MM.1S (cell line): ENCODE results near the gene MAML1.

Experiments used
- DNase-seq: peaks from one replicate; pipeline ENCODE4 v3.0.0-alpha.2; 2015
- H2AFZ ChIP-seq: fragments of 300-600 bp; sonication (generic); 2 replicates; pipeline ENCODE4 v1.6.0; 2016; ENCODE audit warnings: antibody characterized with exemption, low read length
- H3F3A ChIP-seq: fragments of 300-600 bp; sonication (generic); 2 replicates; pipeline ENCODE4 v1.6.1; 2016; ENCODE audit warnings: mild to moderate bottlenecking, antibody characterized with exemption, low read length, moderate library complexity, mixed read lengths; ENCODE audit not compliant: insufficient read depth
- H3K27ac ChIP-seq: fragments of 300-600 bp; sonication (generic); 2 replicates; pipeline ENCODE4 v1.5.1; 2016; ENCODE audit warnings: mild to moderate bottlenecking, low read length
- H3K27me3 ChIP-seq: fragments of 300-600 bp; sonication (generic); replicated peaks from 2 replicates; pipeline ENCODE4 v1.6.0; 2016; ENCODE audit warnings: low read length; ENCODE audit not compliant: insufficient read depth
- H3K36me3 ChIP-seq: fragments of 300-600 bp; sonication (generic); replicated peaks from 2 replicates; pipeline ENCODE4 v1.6.1; 2016; ENCODE audit warnings: mild to moderate bottlenecking, low read length, mixed read lengths; ENCODE audit not compliant: insufficient read depth
- H3K4me1 ChIP-seq: fragments of 300-600 bp; sonication (generic); 2 replicates; pipeline ENCODE4 v1.6.1; 2016; ENCODE audit warnings: low read length, mixed read lengths
- H3K4me2 ChIP-seq: fragments of 300-600 bp; sonication (generic); 2 replicates; pipeline ENCODE4 v1.6.0; 2016; ENCODE audit warnings: low read depth, low read length
- H3K4me3 ChIP-seq: fragments of 300-600 bp; sonication (generic); 2 replicates; pipeline ENCODE4 v1.5.1; 2016; ENCODE audit warnings: low read length, mixed read lengths
- H3K79me2 ChIP-seq: fragments of 300-600 bp; sonication (generic); 2 replicates; pipeline ENCODE4 v1.6.1; 2016; ENCODE audit warnings: mixed run types, low read length, mixed read lengths
- H3K9ac ChIP-seq: fragments of 300-600 bp; sonication (generic); 2 replicates; pipeline ENCODE4 v1.6.1; 2016; ENCODE audit warnings: low read length, mixed read lengths
- H3K9me2 ChIP-seq: fragments of 300-600 bp; sonication (generic); replicated peaks from 2 replicates; pipeline ENCODE4 v1.6.1; 2016; ENCODE audit warnings: mild to moderate bottlenecking, low read length, mixed read lengths; ENCODE audit not compliant: insufficient read depth
- H3K9me3 ChIP-seq: fragments of 300-600 bp; sonication (generic); replicated peaks from 2 replicates; pipeline ENCODE4 v1.6.1; 2016; ENCODE audit warnings: mild to moderate bottlenecking, low read length, mixed read lengths; ENCODE audit not compliant: insufficient read depth
- H4K20me1 ChIP-seq: fragments of 300-600 bp; sonication (generic); 2 replicates; pipeline ENCODE4 v1.6.1; 2016; ENCODE audit warnings: mild to moderate bottlenecking, low read length, moderate library complexity, mixed read lengths; ENCODE audit not compliant: insufficient read depth
- CTCF ChIP-seq: fragments of 300-600 bp; sonication (generic); IDR thresholded peaks from 2 replicates; pipeline ENCODE4 v1.5.1; 2016; ENCODE audit warnings: antibody characterized with exemption, low read length, mixed read lengths
- EZH2 ChIP-seq: fragments of 300-600 bp; sonication (generic); optimal IDR thresholded peaks from 2 replicates; pipeline ENCODE3; 2017; ENCODE audit warnings: low read depth, mild to moderate bottlenecking, antibody characterized with exemption, low read length, mixed read lengths
- EZH2phosphoT487 ChIP-seq: fragments of 300-600 bp; sonication (generic); IDR thresholded peaks from 2 replicates; pipeline ENCODE4 v1.6.1; 2018; ENCODE audit warnings: antibody characterized with exemption, low read length

Gene MAML1

GRCh38 chr5:179758955-179759354 is 26.3 kb downstream of the MAML1 start:
- Histone ChIP-seq H3K27me3 (no peaks in the 10 kb centered on the region), H3K4me3 (no peak overlapping the region), H3K4me2 (no peak overlapping the region), H3F3A (peaks cover 15% of the 10 kb centered on the region), H3K9me2 (no peaks in the 10 kb centered on the region), H3K9me3 (no peaks in the 10 kb centered on the region), H3K79me2 (peaks cover 97% of the 10 kb centered on the region), H2AFZ (no peak overlapping the region), H3K36me3 (no peaks in the 10 kb centered on the region), H3K9ac (no peak overlapping the region), H3K4me1 (peaks cover 20% of the 10 kb centered on the region; the same call in 1 of the 2 replicates), H4K20me1 (peaks cover 23% of the 10 kb centered on the region), H3K27ac (no peak overlapping the region)
- DNase-seq = no peak
- TF ChIP-seq EZH2 = no peak
- TF ChIP-seq EZH2phosphoT487 = no peak
- TF ChIP-seq CTCF = no peak

GRCh38 chr5:179759581-179760551 is 27.2 kb downstream of the MAML1 start:
- Histone ChIP-seq H3K27me3 (no peaks in the 10 kb centered on the region), H3K4me2 (no peak overlapping the region), H2AFZ (no peak overlapping the region), H3K9ac (no peak overlapping the region), H3K4me1 (peaks cover 20% of the 10 kb centered on the region; the same call in 1 of the 2 replicates), H3K79me2 (peaks cover 91% of the 10 kb centered on the region), H4K20me1 (peaks cover 16% of the 10 kb centered on the region), H3K27ac (no peak overlapping the region), H3F3A (peaks cover 15% of the 10 kb centered on the region), H3K36me3 (no peaks in the 10 kb centered on the region), H3K9me3 (no peaks in the 10 kb centered on the region), H3K4me3 (no peak overlapping the region), H3K9me2 (no peaks in the 10 kb centered on the region)
- no peak for DNase-seq
- no peak for TF ChIP-seq EZH2phosphoT487
- no peak for TF ChIP-seq CTCF
- TF ChIP-seq EZH2 = no peak

GRCh38 chr5:179762079-179762780 is 29.6 kb downstream of the MAML1 start:
- H3K4me3 ChIP-seq = no peak overlapping the region
- H3K9ac ChIP-seq = no peak overlapping the region
- H4K20me1 ChIP-seq = peaks cover 18% of the 10 kb centered on the region
- no peaks in the 10 kb centered on the region for H3K9me2 ChIP-seq
- H3K27ac ChIP-seq = peak overlapping the region; percentile 9; the same call in 1 of the 2 replicates
- peaks cover 15% of the 10 kb centered on the region for H3F3A ChIP-seq
- H3K36me3 ChIP-seq = peaks cover 6% of the 10 kb centered on the region; the same call in 1 of the 2 replicates
- H3K9me3 ChIP-seq = no peaks in the 10 kb centered on the region
- H3K27me3 ChIP-seq = no peaks in the 10 kb centered on the region
- H3K4me1 ChIP-seq = peaks cover 20% of the 10 kb centered on the region; the same call in 1 of the 2 replicates
- no peak overlapping the region for H3K4me2 ChIP-seq
- H3K79me2 ChIP-seq = peaks cover 92% of the 10 kb centered on the region
- H2AFZ ChIP-seq = no peak overlapping the region
- DNase-seq = peak; percentile 18
- TF ChIP-seq CTCF (no peak), EZH2 (no peak), EZH2phosphoT487 (no peak)
